Keratinocyte (primary cell): ENCODE results near the gene GRPEL1. TPM values are rescaled to one million over a fixed set of nuclear protein-coding genes. Genes with fewer than 3 reads are reported as not detected.

ENCODE experiments used
- DNase-seq: peaks from one replicate; pipeline ENCODE4 v3.0.0-alpha.2; 2011; ENCODE audit warnings: low read depth, missing footprints, low spot score
- FAIRE-seq: peaks from 2 replicates; lab custom pipeline; 2011; peaks lifted over from hg19 to GRCh38; lab: Jason Lieb, UNC
- H2AFZ ChIP-seq: 2 replicates; pipeline ENCODE4 v1.6.0; 2012; ENCODE audit warnings: low read length, control low read depth, inconsistent platforms; ENCODE audit not compliant: control insufficient read depth
- H3K27ac ChIP-seq: 2 replicates; pipeline ENCODE4 v1.5.1; 2011; ENCODE audit warnings: low read length; ENCODE audit not compliant: control insufficient read depth, insufficient read depth
- H3K27me3 ChIP-seq: 3 replicates; pipeline ENCODE4 v1.6.0; 2011; ENCODE audit warnings: low read length; ENCODE audit not compliant: control insufficient read depth, insufficient read depth; ENCODE audit errors: extremely low read depth
- H3K36me3 ChIP-seq, 2 experiments: 2 replicates in 1 of 2; 3 replicates in 1 of 2; pipeline ENCODE4 v1.5.1; 2011; ENCODE audit warnings: low read length in 2 of 2, mild to moderate bottlenecking in 1 of 2; ENCODE audit not compliant: control insufficient read depth in 2 of 2, insufficient read depth in 2 of 2; ENCODE audit errors: extremely low read depth in 1 of 2
- H3K4me1 ChIP-seq: 3 replicates; pipeline ENCODE4 v1.5.1; 2011; ENCODE audit warnings: low read length; ENCODE audit not compliant: control insufficient read depth, insufficient read depth; ENCODE audit errors: extremely low read depth
- H3K4me2 ChIP-seq: 3 replicates; pipeline ENCODE4 v1.6.0; 2011; ENCODE audit warnings: low read depth, low read length; ENCODE audit not compliant: control insufficient read depth, insufficient read depth; ENCODE audit errors: extremely low read depth
- H3K4me3 ChIP-seq, 3 experiments: fragments of 200-600 bp in 1 of 3; sonication (generic) in 1 of 3; 2 replicates in 2 of 3; 3 replicates in 1 of 3; pipeline ENCODE4 v1.5.1; 2011 to 2016; ENCODE audit warnings: low read length in 3 of 3, mild to moderate bottlenecking in 3 of 3, control low read depth in 2 of 3, inconsistent platforms in 1 of 3, low read depth in 1 of 3, mixed read lengths in 1 of 3, mixed run types in 1 of 3, moderate library complexity in 1 of 3; ENCODE audit not compliant: control insufficient read depth in 2 of 3, insufficient read depth in 2 of 3; ENCODE audit errors: extremely low read depth in 1 of 3
- H3K79me2 ChIP-seq: 2 replicates; pipeline ENCODE4 v1.6.0; 2012; ENCODE audit warnings: low read length; ENCODE audit not compliant: control insufficient read depth, insufficient read depth
- H3K9ac ChIP-seq: 3 replicates; pipeline ENCODE4 v1.6.0; 2011; ENCODE audit warnings: low read length; ENCODE audit not compliant: control insufficient read depth, insufficient read depth; ENCODE audit errors: extremely low read depth
- H3K9me1 ChIP-seq: 3 replicates; pipeline ENCODE4 v1.6.0; 2011; ENCODE audit warnings: low read length; ENCODE audit not compliant: control insufficient read depth, insufficient read depth; ENCODE audit errors: extremely low read depth
- H3K9me3 ChIP-seq: 2 replicates; pipeline ENCODE4 v1.5.1; 2012; ENCODE audit warnings: low read depth, low read length; ENCODE audit not compliant: control insufficient read depth
- H4K20me1 ChIP-seq: 3 replicates; pipeline ENCODE4 v1.6.0; 2011; ENCODE audit warnings: low read length; ENCODE audit not compliant: control insufficient read depth, insufficient read depth; ENCODE audit errors: extremely low read depth
- EZH2 ChIP-seq: IDR thresholded peaks from one replicate; pipeline ENCODE4 v1.6.1; 2012; ENCODE audit warnings: inconsistent platforms, mild to moderate bottlenecking, low read length, moderate library complexity
- dilution Hi-C: fragments of 300-500 bp; cut with MboI; formaldehyde crosslinking; loops from one replicate; pipeline ENCODE4 v1.7.0; 2020; ENCODE audit warnings: low sequenced_read_pairs; ENCODE audit not compliant: extremely low pct_ligation_motif_present
- polyA plus RNA-seq, 5 experiments: library from polyadenylated mRNA; depleted of rRNA in 3 of 5; stranded (reverse) in 3 of 5; stranded (forward) in 1 of 5; unstranded in 1 of 5; fragments of >200 nt; gene quantifications; 1 replicate in 1 of 5; 2 replicates in 3 of 5; 3 replicates in 1 of 5; pipeline versions ENCODE4 v1.2.1 to v1.2.3, GENCODE V29; 2011 to 2012; ENCODE audit warnings: missing spikeins in 2 of 5, low read depth in 1 of 5, low replicate concordance in 1 of 5
- TF ChIP-seq, protein P1 (sequence below), 3 experiments: IDR thresholded peaks in 1 of 3; conservative IDR thresholded peaks in 1 of 3; optimal IDR thresholded peaks in 1 of 3; 2 replicates in 2 of 3; 3 replicates in 1 of 3; pipeline versions ENCODE3 to v1.5.1; 2011; ENCODE audit warnings: low read length in 3 of 3, mild to moderate bottlenecking in 3 of 3, moderate library complexity in 2 of 3, control low read depth in 1 of 3, inconsistent platforms in 1 of 3; ENCODE audit not compliant: insufficient read depth in 2 of 3; ENCODE audit errors: extremely low read depth in 1 of 3

GRPEL1 gene
- polyA plus RNA-seq, 1 donor (not counting 4 experiments of a cell fraction or from before 2014, with no cell fraction given): 59.1 TPM

DNA sequence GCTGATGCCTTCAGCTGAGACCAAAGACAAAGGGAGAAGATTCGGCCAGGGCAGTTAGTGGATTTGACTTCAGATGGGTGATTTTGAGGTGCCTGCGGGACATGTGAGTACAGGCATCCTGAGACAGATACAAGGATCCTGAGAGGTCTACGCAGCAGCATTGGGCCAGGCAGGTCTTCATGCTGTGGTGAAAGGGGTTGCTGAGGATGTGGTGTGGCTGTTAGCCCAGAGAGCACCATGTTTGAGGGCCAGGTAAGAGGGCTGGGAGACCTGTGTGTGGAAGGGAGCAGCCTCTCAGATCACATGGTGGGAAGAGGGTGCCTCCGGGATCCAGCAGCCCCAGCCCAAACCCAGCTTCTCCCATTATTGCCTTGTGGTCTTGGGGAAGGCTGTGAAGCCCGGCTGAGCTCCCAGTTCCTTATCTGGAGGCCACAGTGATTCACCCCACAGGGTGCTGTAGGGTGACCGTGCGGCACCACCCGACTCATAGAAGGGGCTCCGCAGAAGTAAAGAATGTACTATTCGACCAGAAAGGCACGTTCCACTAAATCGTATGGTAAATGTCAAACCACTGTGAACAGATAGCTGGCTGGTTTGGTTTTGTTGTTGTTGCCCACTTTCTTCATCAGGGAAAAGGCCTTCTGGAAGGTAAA lies 52.4 kb downstream of the GRPEL1 start:
- H3K36me3 ChIP-seq: peaks cover 45 to 50% of the 10 kb centered on the region in 2 experiments
- no peaks in the 10 kb centered on the region for H3K4me1 ChIP-seq
- no peak for FAIRE-seq
- TF ChIP-seq, protein P1, sequence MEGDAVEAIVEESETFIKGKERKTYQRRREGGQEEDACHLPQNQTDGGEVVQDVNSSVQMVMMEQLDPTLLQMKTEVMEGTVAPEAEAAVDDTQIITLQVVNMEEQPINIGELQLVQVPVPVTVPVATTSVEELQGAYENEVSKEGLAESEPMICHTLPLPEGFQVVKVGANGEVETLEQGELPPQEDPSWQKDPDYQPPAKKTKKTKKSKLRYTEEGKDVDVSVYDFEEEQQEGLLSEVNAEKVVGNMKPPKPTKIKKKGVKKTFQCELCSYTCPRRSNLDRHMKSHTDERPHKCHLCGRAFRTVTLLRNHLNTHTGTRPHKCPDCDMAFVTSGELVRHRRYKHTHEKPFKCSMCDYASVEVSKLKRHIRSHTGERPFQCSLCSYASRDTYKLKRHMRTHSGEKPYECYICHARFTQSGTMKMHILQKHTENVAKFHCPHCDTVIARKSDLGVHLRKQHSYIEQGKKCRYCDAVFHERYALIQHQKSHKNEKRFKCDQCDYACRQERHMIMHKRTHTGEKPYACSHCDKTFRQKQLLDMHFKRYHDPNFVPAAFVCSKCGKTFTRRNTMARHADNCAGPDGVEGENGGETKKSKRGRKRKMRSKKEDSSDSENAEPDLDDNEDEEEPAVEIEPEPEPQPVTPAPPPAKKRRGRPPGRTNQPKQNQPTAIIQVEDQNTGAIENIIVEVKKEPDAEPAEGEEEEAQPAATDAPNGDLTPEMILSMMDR (optimal IDR thresholded peaks at IDR 0.05 in 1 of 3, IDR thresholded peaks at IDR 0.05 in 1 of 3, conservative IDR thresholded peaks at IDR 0.05 in 1 of 3; ENCODE audit: extremely low read depth in 1 of 3, insufficient read depth in 2 of 3, low read length in 3 of 3): no peak
- no peak for TF ChIP-seq EZH2
- H3K79me2 ChIP-seq: peaks cover 6% of the 10 kb centered on the region
- H3K9me1 ChIP-seq: no peaks in the 10 kb centered on the region
- H3K4me2 ChIP-seq: no peak overlapping the region
- no peaks in the 10 kb centered on the region for H3K9me3 ChIP-seq
- H3K9ac ChIP-seq: no peak overlapping the region
- H4K20me1 ChIP-seq: no peaks in the 10 kb centered on the region
- H3K27me3 ChIP-seq: no peaks in the 10 kb centered on the region
- no peak for DNase-seq
- no peak overlapping the region for H2AFZ ChIP-seq
- dilution Hi-C loops: no loop called here
- H3K4me3 ChIP-seq: no peak overlapping the region
- no peak overlapping the region for H3K27ac ChIP-seq

DNA sequence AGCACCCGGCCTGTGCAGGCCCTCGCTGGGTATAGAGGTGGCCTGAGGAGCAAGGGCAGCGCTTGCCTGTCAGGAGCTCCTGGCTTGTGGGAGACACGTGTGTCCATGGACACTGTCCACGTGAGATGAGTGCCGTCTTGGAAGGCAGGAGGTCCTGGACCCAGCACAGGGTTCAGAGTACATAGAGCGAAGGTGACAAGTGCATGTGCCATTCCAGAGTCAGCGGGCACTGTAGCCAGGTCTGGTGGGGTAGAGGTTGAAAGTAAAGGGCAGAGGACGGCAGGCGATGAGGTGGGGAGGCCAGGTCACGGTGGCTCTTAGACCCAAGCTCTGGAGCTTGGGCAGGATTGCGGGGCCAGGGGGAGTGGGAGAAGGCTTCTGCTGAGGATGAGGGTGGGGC lies 53.0 kb downstream of the GRPEL1 start:
- Histone ChIP-seq H3K9me1 (no peaks in the 10 kb centered on the region), H3K9me3 (no peaks in the 10 kb centered on the region), H3K79me2 (peaks cover 6% of the 10 kb centered on the region), H3K36me3 (peaks cover 52 to 54% of the 10 kb centered on the region in 2 experiments), H2AFZ (no peak overlapping the region), H4K20me1 (no peaks in the 10 kb centered on the region), H3K27ac (no peak overlapping the region), H3K4me3 (no peak overlapping the region), H3K4me1 (no peaks in the 10 kb centered on the region), H3K4me2 (no peak overlapping the region), H3K9ac (no peak overlapping the region), H3K27me3 (no peaks in the 10 kb centered on the region)
- TF ChIP-seq, protein P1 (optimal IDR thresholded peaks at IDR 0.05 in 1 of 3, IDR thresholded peaks at IDR 0.05 in 1 of 3, conservative IDR thresholded peaks at IDR 0.05 in 1 of 3; ENCODE audit: extremely low read depth in 1 of 3, insufficient read depth in 2 of 3, low read length in 3 of 3): no peak
- no peak for TF ChIP-seq EZH2
- FAIRE-seq: no peak
- dilution Hi-C loops: no loop called here
- DNase-seq: no peak
